Dermis microvascular lymphatic vessel endothelial cell (primary cell): ENCODE results near the gene KCNQ4. TPM values are rescaled to one million over a fixed set of nuclear protein-coding genes. Genes with fewer than 3 reads are reported as not detected.

Source experiments
- DNase-seq, 2 donors: peaks; one replicate each; pipeline versions ENCODE4 v3.0.0 to v3.0.0-alpha.2; 2010; ENCODE audit warnings: low read depth in 2 of 2
- total RNA-seq: library from RNA; depleted of rRNA; stranded (reverse); fragments of >200 nt; gene quantifications from 2 replicates; pipeline ENCODE4 v1.2.1, GENCODE V29; 2014

The KCNQ4 gene
- total RNA-seq, 1 donor from 2014 or later = not detected

GRCh38 chr1:40838980-40839942 lies 55.7 kb downstream of the KCNQ4 start:
- DNase-seq = no peak

DNA sequence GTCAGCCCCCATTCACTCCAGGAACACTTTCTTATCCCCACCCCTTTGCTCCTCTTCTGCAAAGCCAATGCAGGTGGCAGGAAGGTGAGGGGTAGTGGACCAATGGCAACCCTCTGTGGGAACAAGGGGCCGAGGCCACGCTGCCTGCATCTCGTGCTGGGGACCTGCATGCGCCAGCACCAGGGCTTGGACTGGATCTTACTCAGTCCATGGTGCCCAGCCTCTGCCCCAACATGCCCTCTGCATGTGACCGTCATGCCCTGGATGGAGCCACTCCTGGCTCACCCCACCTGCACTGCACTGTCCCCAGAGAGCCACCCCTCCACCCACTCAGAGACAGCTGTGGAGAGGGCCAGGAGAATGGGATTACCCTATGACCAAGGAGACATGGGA lies 56.4 kb downstream of the KCNQ4 start:
- no peak for DNase-seq

DNA sequence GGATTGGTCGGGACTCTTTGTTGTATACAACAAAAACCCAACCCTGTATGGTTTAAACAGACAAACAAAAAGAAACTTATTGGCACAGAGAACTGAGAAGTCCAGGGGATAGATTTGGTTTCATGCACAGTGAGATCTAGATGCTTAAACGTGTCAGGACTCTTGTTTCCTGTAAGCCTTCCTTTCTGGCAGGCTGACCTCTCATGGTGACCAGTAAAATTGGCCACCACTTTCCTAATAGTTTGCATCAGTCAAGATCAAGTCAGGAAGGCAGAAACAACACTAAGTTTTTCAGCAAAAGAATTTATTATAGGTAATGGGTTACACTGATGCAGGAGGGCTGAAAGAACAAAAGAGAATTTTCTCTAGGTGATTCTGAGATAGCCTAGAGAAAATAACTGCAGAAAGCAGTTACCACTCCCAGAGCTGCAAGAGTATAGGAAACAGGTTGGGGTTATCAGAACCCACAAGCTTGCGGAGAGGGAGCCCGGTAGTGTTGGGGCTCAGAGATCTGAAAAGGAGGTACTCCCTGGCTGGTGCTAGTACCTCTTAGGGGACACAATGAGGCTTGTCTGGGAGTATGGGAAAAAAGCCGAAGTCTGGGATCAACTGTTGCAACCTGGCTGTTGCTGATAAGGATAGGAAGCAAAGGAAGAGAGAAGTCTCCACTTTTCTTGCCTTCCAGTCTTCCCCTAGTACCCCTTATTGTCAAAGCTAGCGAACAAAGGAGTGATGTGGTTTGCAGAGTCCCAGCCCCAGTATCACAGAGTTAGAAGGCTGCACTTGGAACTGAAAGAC lies 57.1 kb downstream of the KCNQ4 start:
- peak in 1 of 2 donors; percentile 15 for DNase-seq

DNA sequence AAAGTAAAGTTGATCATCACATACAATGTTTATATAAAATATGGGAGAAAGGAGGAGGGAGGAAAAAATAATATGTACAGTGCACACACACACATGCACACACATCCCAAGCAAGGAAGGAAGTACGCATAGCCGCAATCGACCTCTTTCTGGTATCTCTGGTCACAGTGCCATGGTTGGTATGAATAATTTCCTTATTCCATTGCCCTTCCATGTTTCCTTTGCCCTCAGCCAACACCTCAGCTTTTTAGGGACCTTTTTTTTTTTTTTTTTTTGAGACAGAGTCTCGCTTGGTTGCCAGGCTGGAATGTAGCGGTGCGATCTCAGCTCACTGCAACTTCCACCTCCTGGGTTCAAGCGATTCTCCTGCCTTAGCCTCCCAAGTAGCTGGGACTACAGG lies 58.0 kb downstream of the KCNQ4 start:
- peak in 1 of 2 donors; percentile 8 for DNase-seq

- DNase-seq = no peak
Measured at GRCh38 chr1:40842207-40842606, 58.6 kb downstream of the KCNQ4 start.

- no peak for DNase-seq
Measured at GRCh38 chr1:40842691-40843090, 59.1 kb downstream of the KCNQ4 start.

DNA sequence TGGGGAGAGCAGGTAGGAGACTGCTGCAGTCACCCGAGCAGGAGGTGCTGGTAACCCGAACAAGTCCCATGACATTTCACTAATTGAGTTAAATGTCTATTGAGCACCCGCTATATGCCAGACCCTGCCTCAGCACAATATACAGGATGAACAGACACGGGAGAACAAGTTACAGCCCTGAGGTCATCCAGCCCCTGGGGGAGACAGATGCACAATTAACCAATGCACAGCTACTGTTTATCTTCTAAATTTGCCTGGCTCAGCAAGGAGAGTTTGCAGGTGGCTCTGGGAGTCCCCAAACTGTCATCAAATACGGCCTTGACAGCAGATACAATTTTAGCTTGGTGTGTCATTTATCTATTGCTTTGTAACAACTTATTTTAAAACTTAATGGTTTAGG lies 60.5 kb downstream of the KCNQ4 start:
- no peak for DNase-seq

DNA sequence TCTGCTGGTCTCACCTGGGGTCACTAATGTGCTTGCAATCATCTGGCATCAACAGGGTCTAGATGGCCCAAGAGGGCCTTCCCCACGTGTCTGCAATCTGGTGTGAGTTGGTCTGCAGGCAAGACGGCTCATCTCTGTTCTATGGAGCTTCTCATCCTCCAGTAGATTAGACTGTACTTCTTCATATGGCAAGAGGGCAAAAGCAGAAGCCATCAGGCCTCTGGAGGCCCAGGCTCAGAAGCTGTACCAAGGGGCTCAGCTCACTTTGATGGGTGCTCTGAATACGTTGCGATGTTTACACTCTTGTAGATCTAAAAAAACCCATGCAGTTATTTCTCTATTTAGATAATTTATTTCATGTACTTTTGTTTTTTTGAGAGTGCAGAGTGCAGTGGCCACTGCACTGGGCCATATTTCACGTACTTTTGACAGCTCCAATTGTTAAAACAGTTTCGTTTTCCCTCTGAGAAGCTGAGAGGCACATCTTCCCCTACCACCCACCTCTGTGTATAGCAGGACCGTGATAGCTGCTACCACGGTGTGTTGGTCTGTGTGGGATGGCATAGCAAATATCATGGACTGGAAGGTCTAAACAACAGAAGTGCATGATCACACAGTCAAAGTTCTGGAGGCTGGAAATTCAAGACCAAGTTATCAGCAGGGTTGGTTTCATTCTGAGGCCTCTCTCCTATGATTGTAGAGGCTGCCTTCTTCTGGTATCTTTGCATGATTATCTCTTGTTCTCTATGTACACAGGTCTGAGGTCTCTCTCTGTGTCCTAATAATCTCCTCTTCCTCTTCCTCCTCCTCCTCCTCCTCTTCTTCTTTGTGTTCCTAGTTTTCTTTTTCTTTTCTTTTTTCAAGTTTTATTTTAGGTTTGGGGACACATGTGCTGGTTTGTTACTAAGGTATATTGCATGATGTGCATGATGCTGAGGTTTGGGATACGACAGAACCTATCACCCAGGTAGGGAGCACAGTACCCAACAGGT lies 61.6 kb downstream of the KCNQ4 start:
- no peak for DNase-seq

- no peak for DNase-seq
Measured at GRCh38 chr1:40845895-40846294, 62.3 kb downstream of the KCNQ4 start.

DNA sequence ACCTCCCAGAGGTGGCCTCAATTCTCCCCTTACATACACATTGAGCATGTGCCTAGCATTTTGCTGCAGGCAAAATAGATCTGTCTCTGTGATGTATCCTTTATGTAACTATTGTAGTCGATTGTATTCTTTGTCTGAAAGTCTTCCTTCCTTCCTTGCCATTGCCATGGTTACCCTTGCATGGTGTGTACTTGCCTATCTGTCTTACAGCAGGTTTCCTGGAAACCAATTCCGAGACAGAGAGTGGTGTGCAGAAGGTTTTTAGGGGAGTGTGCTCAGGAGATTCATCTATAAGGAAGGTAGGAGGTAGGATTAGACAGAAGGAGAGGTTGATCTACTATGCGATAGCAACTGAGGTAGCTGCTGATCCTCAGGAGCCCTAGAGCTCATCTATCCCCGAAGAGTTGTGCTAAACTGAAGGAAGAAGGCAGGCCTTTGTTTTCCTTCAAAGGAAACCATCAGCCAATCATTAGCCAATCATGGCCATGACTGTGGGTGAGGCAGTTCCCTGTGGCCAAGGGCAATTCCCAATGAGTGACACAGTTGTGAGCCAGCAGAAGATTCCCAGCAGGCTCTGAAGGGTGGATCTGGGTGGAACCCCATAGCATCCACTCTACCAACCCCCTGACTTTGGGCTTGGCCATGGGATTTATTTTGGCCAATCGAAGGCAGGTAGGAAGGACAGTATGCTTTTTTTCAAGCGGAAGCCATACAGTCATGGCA lies 63.6 kb downstream of the KCNQ4 start:
- DNase-seq = peak in 1 of 2 donors; percentile 42

DNA sequence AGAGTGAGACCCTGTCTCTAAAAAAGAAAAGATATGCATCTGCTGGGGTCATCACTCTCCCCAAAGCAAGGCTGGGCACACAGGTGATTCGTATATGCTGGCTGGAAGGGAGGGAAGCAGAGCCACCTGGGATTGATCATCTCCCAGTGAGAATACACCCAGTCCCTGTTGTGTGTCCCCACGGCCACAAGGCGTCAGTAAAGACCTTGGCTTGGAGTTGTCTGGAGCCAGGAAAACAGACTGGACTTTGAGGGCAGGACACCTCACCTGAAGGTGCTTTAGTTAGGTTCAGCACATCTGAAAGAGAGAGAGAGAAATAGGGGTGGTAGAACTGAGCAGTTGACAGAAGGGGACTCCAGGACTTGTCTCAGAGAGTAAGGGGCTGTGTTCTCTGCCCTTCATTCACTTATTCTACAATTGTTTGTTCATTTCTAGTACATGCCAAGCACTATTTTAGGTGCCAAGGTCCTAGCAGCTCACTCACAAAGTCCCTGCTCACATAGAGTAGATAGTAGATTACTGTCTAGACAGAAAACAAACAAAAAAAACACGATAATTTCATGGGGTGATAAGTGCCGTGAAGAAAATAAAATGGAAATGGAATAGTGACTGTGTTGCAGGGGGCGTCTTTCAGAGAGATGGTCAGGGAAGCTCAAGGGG lies 65.1 kb downstream of the KCNQ4 start:
- DNase-seq = peak; percentile 56 to 69

DNA sequence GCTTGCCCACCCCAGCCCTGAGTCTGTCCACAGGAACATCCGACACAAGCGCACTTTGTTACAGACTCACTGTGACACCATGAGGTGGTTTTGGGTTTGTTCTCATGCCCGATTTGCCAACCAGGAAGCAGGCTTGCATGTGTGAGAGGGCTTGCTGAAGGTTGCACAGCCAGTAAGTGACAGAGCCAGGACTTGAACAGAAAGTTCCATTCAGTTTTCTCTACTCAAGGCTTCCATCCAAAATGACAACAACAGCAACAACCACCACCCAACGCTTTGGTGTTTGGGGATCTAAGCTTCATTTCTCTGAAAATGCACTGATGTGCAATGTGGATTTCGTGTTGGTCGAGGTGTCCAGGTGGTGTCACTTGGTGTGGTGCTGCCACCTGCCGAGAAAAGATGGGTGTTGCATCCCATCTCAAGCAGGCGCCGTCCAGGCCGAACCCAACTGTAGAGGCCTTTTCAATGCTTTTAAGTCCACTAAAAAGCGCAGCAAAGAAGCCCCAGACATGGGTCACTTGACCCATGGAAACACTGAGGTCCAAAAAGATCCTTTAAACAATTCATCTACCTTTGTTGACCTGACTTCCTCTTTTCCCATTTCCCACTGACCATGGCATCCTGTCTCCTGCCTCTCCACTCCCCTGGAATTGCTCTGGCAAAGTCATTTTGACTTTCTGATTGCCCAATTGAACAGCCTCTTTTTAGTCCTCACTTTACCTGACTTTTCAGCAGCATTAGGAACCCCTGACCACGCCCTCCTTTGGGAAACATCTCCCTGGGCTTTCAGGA lies 66.4 kb downstream of the KCNQ4 start:
- DNase-seq = peak; percentile 22 to 55

- DNase-seq = no peak
Measured at GRCh38 chr1:40851643-40852042, 68.1 kb downstream of the KCNQ4 start.

DNA sequence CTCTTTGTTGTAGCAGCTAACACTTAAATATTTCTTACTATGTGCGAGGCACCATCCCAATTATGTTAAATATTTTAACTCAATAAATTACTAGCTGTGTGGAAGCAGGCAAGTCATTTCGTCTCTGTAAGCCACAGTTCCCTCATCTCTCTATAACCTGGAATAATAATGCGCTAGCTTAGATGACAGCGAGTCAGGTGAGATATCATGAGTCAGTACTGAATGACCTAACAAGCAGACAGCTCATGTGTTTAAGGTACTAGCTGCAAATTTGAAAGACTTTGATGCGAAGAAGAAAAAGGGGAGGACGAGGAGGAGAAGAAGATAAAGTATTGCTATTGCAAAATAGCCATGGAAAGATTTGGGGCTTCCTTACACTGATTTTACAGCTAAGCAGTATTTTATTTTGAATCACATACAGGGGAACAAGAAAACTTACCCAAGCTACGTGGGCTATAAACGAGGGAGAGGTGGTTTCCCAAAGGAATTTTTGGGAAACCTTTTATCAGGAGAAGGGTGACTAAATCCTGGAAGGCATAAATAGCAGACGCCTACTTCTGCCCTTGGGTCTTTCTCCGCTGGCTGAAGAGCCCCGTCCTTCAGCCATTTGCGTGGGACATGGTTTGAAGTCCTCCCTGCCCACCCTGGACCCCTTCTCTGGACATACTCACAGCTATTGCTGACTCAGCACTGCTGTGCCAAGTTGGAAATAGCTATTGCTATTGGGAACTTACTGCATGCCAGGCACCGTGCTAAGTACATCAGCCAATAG lies 69.7 kb downstream of the KCNQ4 start:
- no peak for DNase-seq

DNA sequence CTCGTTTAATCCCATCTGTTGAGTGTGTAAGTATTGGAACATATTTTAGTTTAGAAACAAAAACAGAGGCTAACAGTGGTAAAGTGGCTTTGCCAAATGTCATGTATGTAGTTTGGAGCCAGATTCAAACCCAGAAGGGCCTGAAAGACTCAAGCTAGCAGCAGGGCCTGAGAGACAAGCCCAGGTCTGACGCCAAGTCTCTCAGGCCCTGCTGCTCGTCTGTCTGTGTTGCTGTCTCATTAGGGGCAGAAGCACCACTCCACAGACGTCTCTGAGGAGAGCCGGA lies 70.2 kb downstream of the KCNQ4 start:
- DNase-seq = no peak

DNA sequence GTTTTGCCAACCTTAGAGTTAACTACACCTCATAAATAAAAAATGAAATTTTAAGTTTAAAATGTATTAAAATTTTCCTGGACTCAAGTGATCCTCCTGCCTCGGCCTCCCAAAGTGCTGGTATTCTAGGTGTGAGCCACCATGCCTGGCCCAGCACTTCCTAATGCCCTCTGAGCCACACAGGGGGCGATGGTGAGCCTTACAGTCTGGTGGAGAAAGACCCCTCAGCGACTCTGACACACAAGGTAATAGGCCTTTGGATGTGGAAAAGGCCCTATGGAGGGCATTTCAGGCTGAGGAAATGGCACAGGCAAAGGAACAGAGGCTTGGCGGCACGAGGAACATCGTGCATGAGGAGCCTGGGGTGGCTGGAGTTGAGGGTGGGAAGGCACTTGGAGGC lies 71.9 kb downstream of the KCNQ4 start:
- DNase-seq = no peak

DNA sequence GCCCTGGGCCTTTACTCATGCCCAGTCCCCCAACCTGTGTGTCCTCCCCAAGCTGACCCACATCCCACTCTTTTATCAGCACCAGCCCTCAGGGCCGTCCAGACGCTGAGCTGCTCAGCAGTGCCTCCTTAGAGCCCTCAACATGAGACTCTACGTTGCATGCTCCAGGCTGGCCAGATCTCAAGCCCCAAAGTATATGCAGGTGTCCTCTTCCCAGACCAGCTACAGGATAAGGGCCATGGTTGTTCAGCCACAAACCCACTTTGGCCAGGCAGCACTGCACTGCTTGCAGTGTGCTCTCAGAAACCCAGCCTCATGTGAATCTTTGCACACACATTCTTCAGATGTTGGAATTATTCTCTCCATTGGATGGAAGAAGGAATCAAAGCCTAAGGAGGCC lies 72.5 kb downstream of the KCNQ4 start:
- no peak for DNase-seq

DNA sequence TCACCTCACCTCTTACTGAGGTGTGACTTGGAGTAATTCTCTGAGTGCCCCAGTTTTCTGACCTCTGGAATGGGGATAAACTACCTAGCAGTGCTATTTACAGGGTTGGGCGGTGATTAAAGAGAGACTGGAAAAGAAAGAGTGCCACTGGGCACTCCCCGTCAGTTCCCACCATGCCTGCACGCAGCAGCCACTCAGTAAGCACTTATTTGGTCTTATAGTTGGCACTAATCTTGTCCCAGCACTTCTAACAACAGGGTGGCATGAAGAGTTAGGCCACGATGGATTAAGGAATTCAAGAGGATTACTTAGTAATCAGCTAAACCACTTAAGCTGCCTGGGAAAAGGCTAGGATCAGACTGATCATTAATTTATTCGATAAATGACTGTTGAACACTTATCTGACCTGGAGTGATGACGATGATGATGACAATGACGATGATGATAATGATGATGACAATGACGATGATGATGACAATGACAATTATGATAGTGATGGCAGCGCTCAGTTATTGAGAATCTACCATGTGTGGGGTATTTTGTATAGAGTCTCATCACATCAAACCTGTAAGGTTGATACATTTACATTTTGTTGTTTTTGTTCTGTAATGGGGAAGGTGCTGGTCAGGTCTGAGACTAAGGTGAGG lies 73.2 kb downstream of the KCNQ4 start:
- no peak for DNase-seq
